ENCODE data around the gene VWF. TPM values are rescaled to one million over a fixed set of nuclear protein-coding genes. Genes with fewer than 3 reads are reported as not detected.
"Not testable (repeated sequence)": the region's sequence is repeated elsewhere in the genome, so short reads cannot be mapped to it uniquely, and the experiment has no call there.

VWF gene
- total and polyA plus RNA-seq, 12 donors, result 104 to 480 (median 253) TPM

DNA sequence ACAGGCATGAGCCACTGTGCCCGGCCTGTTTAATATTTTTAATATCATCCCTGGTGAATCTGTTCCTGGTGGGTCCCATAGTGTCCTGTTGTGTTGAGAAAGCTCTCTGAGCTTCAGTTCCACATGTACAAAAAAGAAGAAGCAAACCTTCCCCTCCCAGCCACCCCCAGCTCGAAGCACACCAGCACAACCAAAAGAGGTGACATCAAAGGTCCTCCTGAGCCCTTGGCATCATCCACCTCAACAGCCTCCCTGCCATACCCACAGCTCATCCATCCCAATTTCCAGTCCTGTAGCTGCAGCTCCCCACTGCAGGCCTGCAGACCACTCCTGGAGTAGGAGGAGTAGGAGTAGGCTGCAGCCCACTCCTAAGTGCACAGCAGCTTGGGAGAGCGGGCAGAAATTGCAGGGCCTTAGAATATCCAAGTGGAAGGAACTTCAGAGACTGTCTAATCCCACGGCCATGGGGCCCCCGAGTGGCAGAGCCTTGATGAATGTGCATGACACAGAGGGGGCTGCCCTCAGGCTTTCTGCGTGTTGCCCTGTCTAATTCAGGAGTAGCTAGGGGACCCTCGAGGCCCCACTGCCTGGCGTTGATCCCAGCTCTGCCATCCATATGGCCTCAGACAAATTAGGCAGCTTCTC is 39.1 kb upstream of the VWF start:
- H3K4me1 ChIP-seq, result peaks cover 16 to 54% (median 43%) of the 10 kb centered on the region in 9 donors
- peaks cover 0 to 11% (median 0%) of the 10 kb centered on the region in 7 donors for H3K27me3 ChIP-seq
- no peak overlapping the region for H3K27ac ChIP-seq
- H3K9me3 ChIP-seq, result no peaks in the 10 kb centered on the region
- DNase-seq (no peak), ATAC-seq (no peak)
- H3K36me3 ChIP-seq, result no peaks in the 10 kb centered on the region
- H3K4me3 ChIP-seq, result no peak overlapping the region
- intact Hi-C loops (cut with DNase I), result loop anchor here in 1 of 10 donors (10.0 kb wide), 1 partner anchor 89 kb away; no protein-coding TSS in a partner anchor
- TF ChIP-seq, protein P1, sequence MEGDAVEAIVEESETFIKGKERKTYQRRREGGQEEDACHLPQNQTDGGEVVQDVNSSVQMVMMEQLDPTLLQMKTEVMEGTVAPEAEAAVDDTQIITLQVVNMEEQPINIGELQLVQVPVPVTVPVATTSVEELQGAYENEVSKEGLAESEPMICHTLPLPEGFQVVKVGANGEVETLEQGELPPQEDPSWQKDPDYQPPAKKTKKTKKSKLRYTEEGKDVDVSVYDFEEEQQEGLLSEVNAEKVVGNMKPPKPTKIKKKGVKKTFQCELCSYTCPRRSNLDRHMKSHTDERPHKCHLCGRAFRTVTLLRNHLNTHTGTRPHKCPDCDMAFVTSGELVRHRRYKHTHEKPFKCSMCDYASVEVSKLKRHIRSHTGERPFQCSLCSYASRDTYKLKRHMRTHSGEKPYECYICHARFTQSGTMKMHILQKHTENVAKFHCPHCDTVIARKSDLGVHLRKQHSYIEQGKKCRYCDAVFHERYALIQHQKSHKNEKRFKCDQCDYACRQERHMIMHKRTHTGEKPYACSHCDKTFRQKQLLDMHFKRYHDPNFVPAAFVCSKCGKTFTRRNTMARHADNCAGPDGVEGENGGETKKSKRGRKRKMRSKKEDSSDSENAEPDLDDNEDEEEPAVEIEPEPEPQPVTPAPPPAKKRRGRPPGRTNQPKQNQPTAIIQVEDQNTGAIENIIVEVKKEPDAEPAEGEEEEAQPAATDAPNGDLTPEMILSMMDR (IDR thresholded peaks at IDR 0.05), result no peak
- WGBS, 2 donors, result 92 to 93% methylated on average over 8 of the region's 8 CpGs

DNA sequence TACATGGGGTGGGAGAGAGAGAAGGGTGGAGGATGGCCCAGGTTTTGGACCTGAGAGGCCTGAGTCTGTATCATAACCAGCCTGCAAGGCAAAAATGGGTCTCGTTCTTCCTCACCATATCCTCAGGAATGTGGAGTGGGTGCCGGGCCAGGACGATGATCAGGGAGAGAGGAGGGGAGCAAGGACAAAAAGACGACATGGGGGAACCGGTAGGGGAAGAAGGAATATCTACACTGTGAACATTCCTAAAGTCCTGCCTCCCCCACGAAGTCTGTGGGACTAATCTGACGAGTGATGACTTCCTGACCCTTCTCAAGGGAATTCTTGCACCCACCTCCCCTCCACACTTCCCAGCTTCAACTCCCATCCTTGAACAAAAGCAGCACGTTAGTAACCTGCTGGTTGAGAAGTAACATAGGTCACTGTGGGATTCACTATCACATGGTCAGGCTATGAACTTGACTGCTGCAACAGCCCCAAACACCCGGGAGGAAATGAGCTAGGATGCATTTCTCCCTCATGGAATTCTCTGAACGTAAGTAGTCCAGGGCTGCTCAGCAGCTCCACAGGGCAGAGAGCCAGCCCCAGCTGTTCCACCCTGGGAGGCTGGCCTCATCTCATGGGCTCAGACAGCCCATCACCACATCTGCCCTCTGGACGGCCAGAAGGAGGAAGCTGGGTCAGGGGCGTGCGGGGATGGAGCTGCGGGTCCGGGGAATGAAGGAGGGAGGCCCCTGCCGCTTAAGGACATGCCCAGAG is 36.8 kb upstream of the VWF start:
- intact Hi-C loops (cut with DNase I), result loop anchor here in 1 of 10 donors (10.0 kb wide), 1 partner anchor 87 kb away; no protein-coding TSS in a partner anchor
- Histone ChIP-seq H3K4me1 (peaks cover 4 to 45% (median 32%) of the 10 kb centered on the region in 9 donors), H3K4me3 (no peak overlapping the region), H3K9me3 (no peaks in the 10 kb centered on the region), H3K36me3 (no peaks in the 10 kb centered on the region), H3K27me3 (peaks cover 0 to 16% (median 0%) of the 10 kb centered on the region in 7 donors), H3K27ac (peak overlapping the region in 9 of 10 donors; percentile 32 to 77 (median 66))
- TF ChIP-seq, protein P1 (IDR thresholded peaks at IDR 0.05), result no peak
- DNase-seq, result peak; percentile 57 to 77
- peak; percentile 55 to 90 (median 80) for ATAC-seq
- WGBS, 2 donors, result 31 to 36% methylated on average over 16 of the region's 16 CpGs

DNA sequence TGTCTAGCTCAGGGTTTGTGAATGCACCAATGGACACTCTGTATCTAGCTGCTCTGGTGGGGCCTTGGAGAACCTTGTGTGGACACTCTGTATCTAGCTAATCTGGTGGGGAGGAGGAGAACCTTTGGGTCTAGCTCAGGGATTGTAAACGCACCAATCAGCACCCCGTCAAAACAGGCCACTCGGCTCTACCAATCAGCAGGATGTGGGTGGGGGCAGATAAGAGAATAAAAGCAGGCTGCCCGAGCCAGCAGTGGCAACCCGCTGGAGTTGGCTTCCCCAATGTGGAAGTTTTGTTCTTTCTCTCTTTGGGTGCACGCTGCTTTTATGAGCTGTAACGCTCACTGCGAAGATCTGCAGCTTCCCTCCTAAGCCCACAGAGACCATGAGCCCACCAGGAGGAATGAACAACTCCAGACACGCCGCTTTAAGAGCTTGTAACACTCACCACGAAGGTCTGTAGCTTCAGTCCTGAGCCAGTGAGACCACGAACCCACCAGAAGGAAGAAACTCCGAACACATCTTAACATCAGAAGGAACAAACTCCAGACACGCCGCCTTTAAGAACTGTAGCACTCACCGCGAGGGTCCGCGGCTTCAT is 35.7 kb upstream of the VWF start:
- DNase-seq, ATAC-seq, H3K9me3 ChIP-seq, H3K4me3 ChIP-seq, H3K36me3 ChIP-seq: not testable (repeated sequence)
- Histone ChIP-seq H3K27me3 (peaks cover 0 to 16% (median 0%) of the 10 kb centered on the region in 7 donors), H3K27ac (peak overlapping the region in 6 of 10 donors; percentile 32 to 77 (median 70)), H3K4me1 (peaks cover under 1 to 52% (median 27%) of the 10 kb centered on the region in 9 donors)
- intact Hi-C loops (cut with DNase I), result loop anchor here in 1 of 10 donors (10.0 kb wide), 1 partner anchor 85 kb away; no protein-coding TSS in a partner anchor
- 86 to 92% methylated on average over 19 of the region's 19 CpGs for WGBS, 2 donors

DNA sequence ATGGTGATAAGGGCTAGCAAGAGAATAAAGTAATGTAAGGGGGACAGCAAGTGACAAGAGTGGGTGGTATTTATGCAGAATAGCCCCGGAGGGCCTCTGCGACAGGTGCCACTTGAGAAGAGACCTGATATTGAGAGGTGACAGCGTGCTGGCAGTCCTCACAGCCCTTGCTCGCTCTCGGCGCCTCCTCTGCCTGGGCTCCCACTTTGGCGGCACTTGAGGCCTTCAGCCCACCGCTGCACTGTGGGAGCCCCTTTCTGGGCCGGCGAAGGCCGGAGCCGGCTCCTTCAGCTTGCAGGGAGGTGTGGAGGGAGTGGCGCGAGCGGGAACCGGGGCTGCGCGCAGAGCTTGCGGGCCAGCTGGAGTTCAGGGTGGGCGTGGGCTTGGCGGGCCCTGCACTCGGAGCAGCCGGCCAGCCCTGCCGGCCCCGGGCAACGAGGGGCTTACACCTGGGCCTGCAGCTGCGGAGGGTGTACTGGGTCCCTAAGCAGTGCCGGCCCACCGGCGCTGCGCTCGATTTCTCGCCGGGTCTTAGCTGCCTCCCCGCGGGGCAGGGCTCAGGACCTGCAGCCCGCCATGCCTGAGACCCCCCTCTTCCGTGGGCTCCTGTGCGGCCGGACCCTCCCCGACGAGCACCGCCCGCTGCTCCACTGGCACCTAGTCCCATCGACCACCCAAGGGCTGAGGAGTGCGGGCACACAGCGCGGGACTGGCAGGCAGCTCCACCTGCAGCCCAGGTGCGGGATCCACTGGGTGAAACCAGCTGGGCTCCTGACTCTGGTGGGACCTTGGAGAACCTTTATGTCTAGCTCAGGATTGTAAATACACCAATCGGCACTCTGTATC is 34.9 kb upstream of the VWF start:
- not testable (repeated sequence) for ATAC-seq, H3K4me3 ChIP-seq, H3K9me3 ChIP-seq, H3K36me3 ChIP-seq, DNase-seq
- Histone ChIP-seq H3K27ac (peak overlapping the region in 1 of 10 donors; percentile 33), H3K4me1 (peaks cover 0 to 57% (median 27%) of the 10 kb centered on the region in 9 donors), H3K27me3 (peaks cover 0 to 16% (median 0%) of the 10 kb centered on the region in 7 donors)
- intact Hi-C loops (cut with DNase I), result loop anchor here in 1 of 10 donors (10.0 kb wide), 1 partner anchor 85 kb away; no protein-coding TSS in a partner anchor
- 81 to 85% methylated on average over 48 to 50 of the region's 50 CpGs for WGBS, 2 donors
